ENCODE measurements around the gene PRUNE2.

Gene PRUNE2

DNA sequence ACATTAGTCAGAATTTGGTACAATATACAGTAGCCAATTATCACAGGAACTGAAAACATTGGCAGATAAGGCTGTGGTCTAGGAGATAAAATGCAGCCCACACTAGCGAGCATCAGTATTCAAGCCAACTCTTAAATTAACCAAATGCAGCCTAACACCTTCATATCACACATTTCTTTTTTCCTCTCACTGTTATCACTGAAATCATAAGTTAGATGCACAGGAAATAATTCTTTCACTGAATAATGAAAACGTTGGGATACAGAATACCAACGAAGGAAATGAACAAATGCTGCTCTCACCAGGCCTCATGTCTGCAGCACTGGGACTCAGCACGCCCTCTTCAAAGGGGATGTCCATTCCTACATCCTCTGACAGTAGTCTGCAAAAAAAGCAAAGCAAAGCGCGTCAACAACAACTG is 250.8 kb downstream of the PRUNE2 start:
- TF ChIP-seq, protein P1, sequence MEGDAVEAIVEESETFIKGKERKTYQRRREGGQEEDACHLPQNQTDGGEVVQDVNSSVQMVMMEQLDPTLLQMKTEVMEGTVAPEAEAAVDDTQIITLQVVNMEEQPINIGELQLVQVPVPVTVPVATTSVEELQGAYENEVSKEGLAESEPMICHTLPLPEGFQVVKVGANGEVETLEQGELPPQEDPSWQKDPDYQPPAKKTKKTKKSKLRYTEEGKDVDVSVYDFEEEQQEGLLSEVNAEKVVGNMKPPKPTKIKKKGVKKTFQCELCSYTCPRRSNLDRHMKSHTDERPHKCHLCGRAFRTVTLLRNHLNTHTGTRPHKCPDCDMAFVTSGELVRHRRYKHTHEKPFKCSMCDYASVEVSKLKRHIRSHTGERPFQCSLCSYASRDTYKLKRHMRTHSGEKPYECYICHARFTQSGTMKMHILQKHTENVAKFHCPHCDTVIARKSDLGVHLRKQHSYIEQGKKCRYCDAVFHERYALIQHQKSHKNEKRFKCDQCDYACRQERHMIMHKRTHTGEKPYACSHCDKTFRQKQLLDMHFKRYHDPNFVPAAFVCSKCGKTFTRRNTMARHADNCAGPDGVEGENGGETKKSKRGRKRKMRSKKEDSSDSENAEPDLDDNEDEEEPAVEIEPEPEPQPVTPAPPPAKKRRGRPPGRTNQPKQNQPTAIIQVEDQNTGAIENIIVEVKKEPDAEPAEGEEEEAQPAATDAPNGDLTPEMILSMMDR (IDR thresholded peaks at IDR 0.05; ENCODE audit: borderline replicate concordance, insufficient read depth, low read depth, low read length) = no peak
- H3K4me3 ChIP-seq (ENCODE audit: low read depth, low read length) = no peak overlapping the region

DNA sequence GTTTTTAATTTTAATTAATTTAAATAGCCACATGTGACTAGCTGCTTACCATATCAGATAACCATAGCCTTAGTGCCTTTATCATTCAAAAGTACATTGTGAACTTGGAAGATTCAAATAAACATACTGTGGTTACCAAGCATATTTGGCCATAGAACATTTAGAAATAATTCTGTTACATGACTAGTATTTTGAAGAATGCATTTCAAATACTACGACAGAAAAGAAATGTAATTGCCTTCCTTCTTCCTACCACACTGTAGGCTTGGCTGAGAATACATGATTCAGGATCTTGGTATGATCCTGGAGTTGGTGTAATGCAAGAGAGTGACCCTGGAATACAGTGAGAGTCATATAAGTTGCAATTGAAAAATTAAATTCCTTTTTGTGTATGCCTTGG is 251.3 kb downstream of the PRUNE2 start:
- no peak overlapping the region for H3K4me3 ChIP-seq (ENCODE audit: low read depth, low read length)
- TF ChIP-seq, protein P1 (IDR thresholded peaks at IDR 0.05; ENCODE audit: borderline replicate concordance, insufficient read depth, low read depth, low read length) = no peak

DNA sequence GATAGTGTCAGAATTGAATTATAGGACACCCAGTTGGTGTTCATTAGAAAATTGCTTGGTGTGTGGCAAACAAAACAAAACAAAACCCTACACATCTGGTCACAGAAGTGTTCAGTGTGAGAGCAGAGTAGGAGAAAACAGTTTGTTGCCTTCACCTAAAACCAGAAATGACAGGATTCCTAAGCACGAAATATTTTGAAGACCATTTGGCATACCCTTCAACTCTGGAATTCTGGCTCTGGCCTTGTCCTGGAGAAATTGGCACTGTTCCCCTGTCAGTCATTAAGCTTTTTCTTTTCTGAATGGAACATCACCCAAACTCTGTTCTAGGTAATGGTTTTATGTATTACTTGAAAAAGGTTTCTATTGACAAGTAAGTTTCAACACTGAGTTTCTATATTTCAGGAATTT is 251.9 kb downstream of the PRUNE2 start:
- TF ChIP-seq, protein P1 (IDR thresholded peaks at IDR 0.05; ENCODE audit: borderline replicate concordance, insufficient read depth, low read depth, low read length) = no peak
- H3K4me3 ChIP-seq (ENCODE audit: low read depth, low read length) = no peak overlapping the region

DNA sequence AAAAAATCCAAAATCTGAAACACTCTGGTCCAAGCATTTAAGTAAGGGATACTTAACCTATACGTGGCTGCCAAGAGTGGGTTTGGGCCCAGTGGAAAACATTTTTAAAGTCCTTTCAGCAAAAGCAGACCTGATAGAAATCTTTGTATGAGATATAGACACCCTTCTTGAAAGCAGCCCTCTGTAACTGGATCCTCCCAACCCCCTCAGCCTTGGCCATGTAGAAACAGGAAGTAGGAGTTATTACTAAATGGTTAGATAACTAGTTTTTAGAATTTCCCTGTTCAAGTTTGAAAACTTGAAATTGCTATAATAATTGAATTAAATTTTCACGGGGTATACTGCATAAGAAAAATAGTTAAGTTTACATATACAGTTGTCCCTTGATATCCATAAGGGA is 253.0 kb downstream of the PRUNE2 start:
- H3K4me3 ChIP-seq (ENCODE audit: low read depth, low read length) = no peak overlapping the region
- TF ChIP-seq, protein P1 (IDR thresholded peaks at IDR 0.05; ENCODE audit: borderline replicate concordance, insufficient read depth, low read depth, low read length) = no peak

DNA sequence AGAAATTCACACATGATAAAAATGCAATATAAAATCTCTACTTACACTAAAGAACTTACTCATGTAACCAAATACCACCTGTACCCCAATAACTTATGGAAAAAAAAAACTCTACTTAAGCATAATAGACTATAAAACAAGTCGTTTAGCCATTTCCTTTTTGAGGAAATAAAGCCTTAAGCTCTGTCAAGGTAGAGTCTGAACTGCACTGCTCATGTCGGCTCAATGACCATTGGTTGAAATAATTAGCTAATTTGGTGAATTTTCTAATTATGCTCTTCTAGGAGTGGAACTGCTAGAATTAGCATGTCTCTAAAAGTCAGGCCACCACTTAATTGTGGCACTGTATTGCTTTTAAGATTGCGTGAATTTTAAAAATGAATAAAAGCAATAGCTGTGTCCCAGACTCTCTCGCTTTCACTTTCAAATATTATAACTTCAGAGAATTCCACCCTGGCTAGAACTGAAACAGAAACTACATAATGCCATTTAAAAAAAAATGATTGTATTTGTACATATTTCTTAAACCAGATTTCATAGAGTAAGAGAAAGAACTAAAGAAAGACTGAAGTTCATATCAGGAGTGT is 254.7 kb downstream of the PRUNE2 start:
- no peak overlapping the region for H3K4me3 ChIP-seq (ENCODE audit: low read depth, low read length)

DNA sequence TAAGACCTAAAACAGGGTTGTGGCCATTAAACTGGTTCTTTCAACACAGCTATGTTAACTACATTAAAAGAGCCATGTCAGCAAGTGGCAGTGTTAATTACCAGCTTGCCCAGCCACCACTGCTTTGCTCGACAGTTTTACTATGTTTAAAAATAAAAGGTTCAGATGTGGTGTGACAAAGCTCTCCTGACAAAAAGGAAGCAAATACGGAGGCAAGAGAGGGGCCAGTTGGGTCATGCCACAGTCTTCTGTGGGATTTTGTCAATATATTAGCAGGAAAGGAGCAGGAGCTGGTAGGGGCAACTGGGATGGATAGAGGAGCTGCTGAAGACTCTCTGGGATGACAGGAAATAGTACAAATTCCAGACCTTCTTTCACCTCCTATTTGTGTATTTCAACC is 255.2 kb downstream of the PRUNE2 start:
- no peak overlapping the region for H3K4me3 ChIP-seq (ENCODE audit: low read depth, low read length)
- TF ChIP-seq, protein P1 (IDR thresholded peaks at IDR 0.05; ENCODE audit: borderline replicate concordance, insufficient read depth, low read depth, low read length) = no peak

More for the DNA sequence above, 254.7 kb downstream of the PRUNE2 start:
- TF ChIP-seq, protein P1 (IDR thresholded peaks at IDR 0.05; ENCODE audit: borderline replicate concordance, insufficient read depth, low read depth, low read length) = no peak

DNA sequence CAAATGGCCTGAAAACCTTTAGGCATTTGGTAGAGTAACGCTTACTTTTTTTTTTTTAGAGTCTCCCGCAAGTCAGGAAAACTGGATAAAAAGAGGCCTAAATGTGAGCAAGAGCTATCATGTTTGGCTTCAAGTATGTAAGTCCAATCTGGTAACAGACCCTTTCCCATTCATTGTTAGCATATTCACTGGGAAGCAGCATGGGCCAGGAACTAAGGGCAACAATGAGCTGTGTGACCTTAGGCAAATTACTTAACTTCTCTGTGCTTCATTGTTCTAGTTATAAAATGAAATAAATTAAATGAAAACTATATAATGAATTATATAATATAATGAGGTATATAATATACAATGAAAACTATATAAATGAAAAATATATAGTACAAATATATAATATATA is 256.0 kb downstream of the PRUNE2 start:
- no peak overlapping the region for H3K4me3 ChIP-seq (ENCODE audit: low read depth, low read length)
- TF ChIP-seq, protein P1 (IDR thresholded peaks at IDR 0.05; ENCODE audit: borderline replicate concordance, insufficient read depth, low read depth, low read length) = no peak
